GM21447 (cell line): ENCODE results near the gene FMNL2.
"Not testable (repeated sequence)": the region's sequence is repeated elsewhere in the genome, so short reads cannot be mapped to it uniquely, and the experiment has no call there.

Experiments
- ATAC-seq: cut with Tn5 transposase; IDR thresholded peaks from one replicate; pipeline ENCODE4 v1.9.1; 2021; ENCODE audit not compliant: unreplicated experiment

Gene FMNL2

GRCh38 chr2:152518034-152518433 is 183.1 kb downstream of the FMNL2 start:
- ATAC-seq: no peak

GRCh38 chr2:152518641-152519580 is 183.9 kb downstream of the FMNL2 start:
- ATAC-seq: no peak

DNA sequence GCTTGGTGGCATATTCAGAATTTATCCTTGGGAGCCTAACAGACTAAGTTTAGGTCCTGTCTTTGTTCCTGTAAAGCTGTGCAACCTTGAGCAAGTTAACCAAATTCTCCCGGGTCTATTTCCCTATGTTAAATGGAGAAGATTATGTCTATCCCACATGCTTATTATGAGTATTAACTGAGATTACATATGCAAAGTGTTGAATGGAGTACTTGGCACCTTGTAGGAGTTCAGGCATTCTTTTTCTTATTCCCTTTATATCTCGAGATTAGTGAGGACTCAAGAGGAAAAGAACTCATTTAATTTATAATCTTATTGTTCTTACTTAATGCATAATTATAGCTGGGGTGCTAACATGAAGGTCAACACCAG is 184.6 kb downstream of the FMNL2 start:
- ATAC-seq: no peak

GRCh38 chr2:152520759-152521158 is 185.8 kb downstream of the FMNL2 start:
- no peak for ATAC-seq

GRCh38 chr2:152522446-152522845 is 187.5 kb downstream of the FMNL2 start:
- ATAC-seq: not testable (repeated sequence)

DNA sequence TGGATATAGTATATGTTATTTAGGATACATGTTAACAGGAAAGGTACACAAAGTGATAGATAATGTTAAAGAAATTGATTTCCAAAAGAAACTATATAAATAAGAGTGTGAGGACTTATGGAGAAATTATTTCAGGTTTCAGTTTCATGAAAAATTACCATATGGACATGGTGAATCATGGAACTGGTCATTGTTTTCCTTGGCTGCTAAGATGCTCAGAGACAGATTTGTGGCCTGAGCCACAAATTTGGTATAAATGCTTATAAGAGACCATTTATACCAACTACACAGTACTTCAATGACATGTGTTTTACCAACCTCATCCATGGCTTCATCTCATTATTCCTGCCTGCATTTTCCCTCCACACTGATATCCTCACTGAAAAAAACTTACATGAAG is 188.1 kb downstream of the FMNL2 start:
- no peak for ATAC-seq

- ATAC-seq: no peak
Measured at GRCh38 chr2:152525277-152525838, 190.4 kb downstream of the FMNL2 start.

GRCh38 chr2:152529420-152530115 is 194.6 kb downstream of the FMNL2 start:
- ATAC-seq: no peak

- no peak for ATAC-seq
Measured at GRCh38 chr2:152532241-152532640, 197.3 kb downstream of the FMNL2 start.

DNA sequence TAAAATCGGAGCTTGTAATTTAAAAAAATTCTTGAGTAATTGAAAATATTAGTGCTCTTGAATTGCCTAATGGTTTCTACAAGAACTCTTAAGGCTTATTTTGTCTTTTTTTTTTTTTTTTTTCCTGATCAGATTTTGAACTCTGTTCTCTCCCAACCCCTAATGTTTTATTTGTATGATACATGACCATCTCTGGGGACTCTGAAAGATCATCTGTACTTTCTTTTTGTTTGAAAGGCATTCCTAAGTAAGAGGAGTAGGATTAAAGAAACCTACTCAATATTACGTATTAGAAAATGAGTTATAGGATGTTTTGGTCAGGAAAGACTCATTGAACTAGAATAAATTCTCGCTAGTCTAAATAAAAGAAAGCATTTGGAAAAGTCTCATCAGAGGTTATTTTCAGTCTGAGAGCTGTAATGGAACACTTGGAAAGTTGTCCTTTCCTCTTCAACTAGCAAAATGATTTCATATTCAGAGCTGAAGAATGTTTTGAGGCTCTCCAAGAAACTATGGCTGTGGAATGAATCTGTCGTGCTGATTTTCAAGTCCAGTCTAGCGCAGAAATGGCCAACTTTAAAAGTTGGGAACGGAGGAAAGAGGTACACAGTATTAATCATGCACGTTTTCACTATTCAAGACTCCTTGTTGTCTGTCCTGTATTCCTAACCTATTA is 199.6 kb downstream of the FMNL2 start:
- no peak for ATAC-seq

DNA sequence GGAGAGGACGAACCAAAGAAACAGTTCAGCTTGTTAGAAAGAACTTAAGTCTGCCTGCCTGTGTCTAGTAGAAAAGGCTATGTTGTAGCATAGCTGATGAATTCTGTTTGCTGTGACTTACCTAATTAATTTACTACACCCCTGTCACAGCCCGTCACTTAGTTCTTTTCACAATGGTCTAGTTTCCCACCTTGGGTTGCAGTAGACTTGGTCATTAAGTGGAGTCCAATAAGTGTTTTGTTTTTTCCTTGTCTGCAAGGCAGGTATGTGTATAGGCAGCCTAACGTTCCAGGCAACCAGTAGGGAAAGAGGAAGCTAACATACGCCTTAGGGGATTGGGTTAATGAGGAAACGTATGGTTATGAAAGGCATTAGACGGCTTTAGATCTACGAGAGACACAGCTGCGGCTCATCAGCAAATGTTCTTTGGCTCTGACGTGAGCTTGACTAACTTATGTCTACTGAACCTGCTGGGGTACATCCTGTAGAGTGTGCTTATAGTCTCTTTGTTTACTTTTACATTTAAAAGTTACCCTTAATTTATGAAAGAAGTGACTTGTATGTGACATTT is 202.2 kb downstream of the FMNL2 start:
- no peak for ATAC-seq

GRCh38 chr2:152539424-152539823 is 204.4 kb downstream of the FMNL2 start:
- no peak for ATAC-seq

DNA sequence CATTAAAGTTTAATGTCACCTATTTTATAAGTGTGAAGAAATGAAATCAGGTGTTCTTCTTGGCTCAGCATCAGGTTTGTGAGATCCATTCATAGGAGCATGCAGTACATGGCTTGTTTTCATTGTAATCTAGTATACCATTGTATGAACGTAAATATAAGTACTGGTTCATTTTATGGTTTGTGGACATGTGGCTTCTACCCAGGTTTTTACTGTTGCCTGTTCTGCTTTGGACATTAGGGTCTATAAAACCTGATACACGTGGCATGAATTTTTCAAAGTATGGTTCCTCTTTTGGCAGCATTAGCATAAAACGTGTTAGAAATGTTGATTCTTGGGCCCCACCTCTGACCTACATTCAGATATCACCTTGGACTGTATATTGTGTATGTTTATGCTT is 206.7 kb downstream of the FMNL2 start:
- ATAC-seq: no peak

- ATAC-seq: no peak
Measured at GRCh38 chr2:152542337-152542994, 207.5 kb downstream of the FMNL2 start.

DNA sequence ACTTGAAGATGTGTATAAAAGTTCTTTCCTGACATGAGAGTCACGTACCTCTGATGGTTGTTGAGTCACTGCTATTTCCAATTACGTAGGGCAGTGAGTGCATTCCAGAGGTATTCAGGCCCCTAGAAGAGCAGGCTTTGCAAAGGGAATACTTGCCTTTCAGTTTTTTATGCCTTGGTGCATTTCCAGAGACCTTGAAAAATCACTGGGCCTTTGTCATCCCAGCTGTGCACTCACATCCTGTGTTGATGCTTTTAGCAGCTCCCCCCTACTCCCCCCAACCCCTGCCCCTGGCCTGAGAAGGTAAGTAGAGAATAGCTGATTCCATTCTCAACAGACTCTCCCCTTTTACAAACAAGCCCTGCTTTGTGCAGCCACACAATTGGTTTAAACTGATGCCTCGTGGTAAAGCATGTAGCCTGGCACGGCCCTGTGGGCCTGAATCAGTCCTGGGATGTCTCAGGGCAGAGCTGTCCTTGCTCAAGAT is 208.1 kb downstream of the FMNL2 start:
- ATAC-seq: no peak

DNA sequence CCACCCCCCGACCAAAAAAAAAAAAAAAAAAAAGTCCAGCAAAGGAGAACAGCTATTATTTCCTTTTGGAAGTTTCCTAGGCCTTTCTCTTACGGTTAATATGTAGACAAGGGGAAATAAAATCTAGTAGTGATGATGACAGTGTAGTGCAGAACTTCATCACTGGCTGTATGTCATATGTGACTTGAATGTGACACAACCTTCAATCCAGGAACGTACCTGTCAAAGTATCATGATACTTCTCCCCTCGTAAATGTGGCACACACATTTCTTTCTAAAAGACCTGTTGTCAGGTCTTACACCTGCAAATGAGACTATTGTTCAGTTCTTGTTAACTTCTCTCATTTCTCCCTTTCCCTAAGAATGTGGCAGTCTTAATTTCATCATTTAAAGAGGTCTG is 208.7 kb downstream of the FMNL2 start:
- no peak for ATAC-seq

DNA sequence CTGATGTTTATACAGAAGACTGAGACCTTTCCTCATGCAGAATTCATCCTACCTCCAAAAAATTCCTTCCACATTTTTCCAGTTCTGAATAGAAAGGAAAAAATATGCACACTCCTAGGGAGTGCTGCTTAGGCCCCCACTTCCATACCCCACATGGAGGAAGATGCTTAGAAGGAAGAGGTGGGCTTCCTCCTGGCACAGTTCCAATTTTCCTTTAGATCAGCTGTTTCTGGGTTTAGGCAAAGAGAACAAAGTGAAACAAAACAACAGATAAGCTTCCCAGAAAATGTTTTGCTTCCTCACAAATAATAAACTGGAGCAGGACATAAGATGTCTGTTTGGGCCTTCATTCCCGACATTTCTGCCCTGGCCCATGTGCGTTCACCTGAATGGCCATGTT is 209.7 kb downstream of the FMNL2 start:
- no peak for ATAC-seq

DNA sequence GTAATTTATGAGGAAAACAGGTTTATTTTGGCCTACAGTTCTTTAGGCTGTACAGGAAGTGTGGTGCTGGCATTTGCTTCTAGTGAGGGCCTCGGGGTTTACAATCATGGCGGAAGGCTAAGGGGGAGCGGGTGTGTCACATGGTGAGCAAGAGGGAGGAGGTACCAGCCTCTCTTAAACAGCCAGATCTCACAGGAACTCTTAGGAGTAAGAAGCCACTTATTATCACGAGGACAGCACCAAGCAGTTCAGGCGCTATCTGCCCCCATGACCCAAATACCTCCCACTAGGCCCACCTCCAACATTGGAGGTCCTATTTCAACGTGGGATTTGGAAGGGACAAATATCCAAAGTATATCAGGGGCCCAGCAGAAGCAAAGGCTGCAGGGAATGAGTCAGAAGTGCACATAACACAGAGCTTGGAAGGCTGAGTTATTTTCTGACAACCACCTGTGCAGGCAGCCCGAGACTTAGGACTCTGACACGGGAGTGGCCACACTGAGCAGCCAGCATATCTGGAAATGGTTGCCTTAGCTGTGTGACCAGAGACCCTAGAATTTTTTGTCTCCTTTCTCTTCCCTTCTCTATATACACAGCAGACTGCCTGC is 211.4 kb downstream of the FMNL2 start:
- ATAC-seq: no peak

- ATAC-seq: no peak
Measured at GRCh38 chr2:152548111-152548875, 213.3 kb downstream of the FMNL2 start.
